T-helper 1 cell treated with Interleukin-12 subunit alpha and Interleukin-12 subunit beta and Interleukin-4 antibody, amounts not matched to agents 30 ng/mL and 1 ng/mL, for 36 hours (primary cell): ENCODE data around the gene RASGRP4. TPM values are rescaled to one million over a fixed set of nuclear protein-coding genes. Genes with fewer than 3 reads are reported as not detected.
"Not testable (repeated sequence)": the region's sequence is repeated elsewhere in the genome, so short reads cannot be mapped to it uniquely, and the experiment has no call there.

Experiments used
- intact Hi-C: fragments of 100-400 bp; cut with micrococcal nuclease; formaldehyde crosslinking; loops from one replicate; pipeline ENCODE4 v1.15.1; 2024
- total RNA-seq: library from RNA; stranded (reverse); gene quantifications from 2 replicates; pipeline ENCODE4 v1.2.3, GENCODE V29; 2022

The RASGRP4 gene
- total RNA-seq, result 0.51 and 0.86 TPM in 2 replicates

- intact Hi-C loops, result no loop called here
Observed at GRCh38 chr19:38425810-38426466, at the start of gene RASGRP4. Gene RASGRP4, minus strand, starts transcription at chr19:38426219. Its CDS starts 128 bp downstream, at chr19:38426091.

GRCh38 chr19:38475176-38475575 is 49.2 kb upstream of the RASGRP4 start:
- intact Hi-C loops, result no loop called here

- intact Hi-C loops, result no loop called here
Observed at GRCh38 chr19:38473201-38473600, 47.2 kb upstream of the RASGRP4 start.

GRCh38 chr19:38472725-38473124 is 46.7 kb upstream of the RASGRP4 start:
- intact Hi-C loops, result not testable (repeated sequence)

- intact Hi-C loops, result no loop called here
Observed at GRCh38 chr19:38470788-38471480, 44.9 kb upstream of the RASGRP4 start.

- intact Hi-C loops, result no loop called here
Observed at GRCh38 chr19:38469151-38469550, 43.1 kb upstream of the RASGRP4 start.

GRCh38 chr19:38467541-38468525 is 41.8 kb upstream of the RASGRP4 start:
- intact Hi-C loops, result no loop called here

GRCh38 chr19:38466050-38466449 is 40.0 kb upstream of the RASGRP4 start:
- intact Hi-C loops, result no loop called here

- intact Hi-C loops, result no loop called here
Observed at GRCh38 chr19:38464421-38465082, 38.5 kb upstream of the RASGRP4 start.

- intact Hi-C loops, result no loop called here
Observed at GRCh38 chr19:38463365-38463764, 37.3 kb upstream of the RASGRP4 start.

GRCh38 chr19:38458991-38459390 is 33.0 kb upstream of the RASGRP4 start:
- intact Hi-C loops, result no loop called here

- intact Hi-C loops, result no loop called here
Observed at GRCh38 chr19:38457690-38458405, 31.8 kb upstream of the RASGRP4 start.

- intact Hi-C loops, result no loop called here
Observed at GRCh38 chr19:38457202-38457601, 31.2 kb upstream of the RASGRP4 start.

GRCh38 chr19:38455031-38455430 is 29.0 kb upstream of the RASGRP4 start:
- intact Hi-C loops, result no loop called here

- intact Hi-C loops, result no loop called here
Observed at GRCh38 chr19:38453596-38453995, 27.6 kb upstream of the RASGRP4 start.

- intact Hi-C loops, result no loop called here
Observed at GRCh38 chr19:38452430-38453366, 26.7 kb upstream of the RASGRP4 start.

- intact Hi-C loops, result no loop called here
Observed at GRCh38 chr19:38451629-38452028, 25.6 kb upstream of the RASGRP4 start.

- intact Hi-C loops, result no loop called here
Observed at GRCh38 chr19:38451036-38451435, 25.0 kb upstream of the RASGRP4 start.

- intact Hi-C loops, result no loop called here
Observed at GRCh38 chr19:38449518-38449917, 23.5 kb upstream of the RASGRP4 start.
